ENCODE data around the gene ALKBH3.

DNA sequence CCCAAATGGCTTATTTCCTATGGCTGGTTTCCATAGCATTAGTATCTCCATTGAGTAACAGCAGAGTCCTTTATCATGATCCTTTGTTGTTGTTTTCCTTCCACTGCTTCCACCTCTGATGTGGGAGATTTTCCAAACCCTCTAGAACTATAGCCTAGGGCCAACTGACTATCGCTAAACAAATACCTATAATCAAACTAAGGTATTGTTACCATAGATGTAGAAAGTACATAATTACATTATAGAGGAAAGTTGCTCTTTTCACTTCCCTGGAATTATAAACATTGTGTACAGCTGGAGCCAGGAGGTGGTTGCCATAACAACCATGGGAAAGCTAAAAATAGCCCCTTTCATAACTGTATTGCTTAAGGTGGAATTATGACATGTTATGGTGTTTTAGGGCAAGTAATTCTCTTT is 47.0 kb upstream of the ALKBH3 start:
- TF ChIP-seq, protein P1, sequence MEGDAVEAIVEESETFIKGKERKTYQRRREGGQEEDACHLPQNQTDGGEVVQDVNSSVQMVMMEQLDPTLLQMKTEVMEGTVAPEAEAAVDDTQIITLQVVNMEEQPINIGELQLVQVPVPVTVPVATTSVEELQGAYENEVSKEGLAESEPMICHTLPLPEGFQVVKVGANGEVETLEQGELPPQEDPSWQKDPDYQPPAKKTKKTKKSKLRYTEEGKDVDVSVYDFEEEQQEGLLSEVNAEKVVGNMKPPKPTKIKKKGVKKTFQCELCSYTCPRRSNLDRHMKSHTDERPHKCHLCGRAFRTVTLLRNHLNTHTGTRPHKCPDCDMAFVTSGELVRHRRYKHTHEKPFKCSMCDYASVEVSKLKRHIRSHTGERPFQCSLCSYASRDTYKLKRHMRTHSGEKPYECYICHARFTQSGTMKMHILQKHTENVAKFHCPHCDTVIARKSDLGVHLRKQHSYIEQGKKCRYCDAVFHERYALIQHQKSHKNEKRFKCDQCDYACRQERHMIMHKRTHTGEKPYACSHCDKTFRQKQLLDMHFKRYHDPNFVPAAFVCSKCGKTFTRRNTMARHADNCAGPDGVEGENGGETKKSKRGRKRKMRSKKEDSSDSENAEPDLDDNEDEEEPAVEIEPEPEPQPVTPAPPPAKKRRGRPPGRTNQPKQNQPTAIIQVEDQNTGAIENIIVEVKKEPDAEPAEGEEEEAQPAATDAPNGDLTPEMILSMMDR (IDR thresholded peaks at IDR 0.05): no peak
- TF ChIP-seq POLR2A (IDR thresholded peaks at IDR 0.05): no peak
